ENCODE results near the gene HMSD.

- no peak for TF ChIP-seq POLR2AphosphoS5 (IDR thresholded peaks at IDR 0.05; ENCODE audit: low read depth)
- TF ChIP-seq CTCF (conservative IDR thresholded peaks at IDR 0.05; ENCODE audit: low read depth in 2 of 2), result no peak
- TF ChIP-seq ZNF462 (CRISPR knock-in tag; IDR thresholded peaks at IDR 0.05), result no peak
- TF ChIP-seq EZH2 (IDR thresholded peaks at IDR 0.05; ENCODE audit: low read depth, unreplicated experiment), result no peak
Measured at GRCh38 chr18:63965716-63966330, 16.7 kb downstream of the HMSD start.
